Fibroblast of villous mesenchyme (primary cell): ENCODE results near the gene GRHPR. TPM values are rescaled to one million over a fixed set of nuclear protein-coding genes. Genes with fewer than 3 reads are reported as not detected.
"Not testable (repeated sequence)": the region's sequence is repeated elsewhere in the genome, so short reads cannot be mapped to it uniquely, and the experiment has no call there.

Experiments used
- DNase-seq: peaks from one replicate; pipeline ENCODE4 v3.0.0-alpha.2; 2010; ENCODE audit warnings: low read depth
- H3K4me3 ChIP-seq: 2 replicates; pipeline ENCODE4 v1.5.1; 2011; ENCODE audit warnings: low read depth, mild to moderate bottlenecking, low read length
- total RNA-seq: library from RNA; depleted of rRNA; stranded (reverse); fragments of >200 nt; gene quantifications from 2 replicates; pipeline ENCODE4 v1.2.3, GENCODE V29; 2012
- TF ChIP-seq, protein P1 (sequence below): IDR thresholded peaks from 2 replicates; pipeline ENCODE4 v1.5.1; 2012; ENCODE audit warnings: low read depth, mild to moderate bottlenecking, low read length; ENCODE audit not compliant: insufficient read depth

GRHPR gene
- total RNA-seq, 1 donor = 142 TPM

DNA sequence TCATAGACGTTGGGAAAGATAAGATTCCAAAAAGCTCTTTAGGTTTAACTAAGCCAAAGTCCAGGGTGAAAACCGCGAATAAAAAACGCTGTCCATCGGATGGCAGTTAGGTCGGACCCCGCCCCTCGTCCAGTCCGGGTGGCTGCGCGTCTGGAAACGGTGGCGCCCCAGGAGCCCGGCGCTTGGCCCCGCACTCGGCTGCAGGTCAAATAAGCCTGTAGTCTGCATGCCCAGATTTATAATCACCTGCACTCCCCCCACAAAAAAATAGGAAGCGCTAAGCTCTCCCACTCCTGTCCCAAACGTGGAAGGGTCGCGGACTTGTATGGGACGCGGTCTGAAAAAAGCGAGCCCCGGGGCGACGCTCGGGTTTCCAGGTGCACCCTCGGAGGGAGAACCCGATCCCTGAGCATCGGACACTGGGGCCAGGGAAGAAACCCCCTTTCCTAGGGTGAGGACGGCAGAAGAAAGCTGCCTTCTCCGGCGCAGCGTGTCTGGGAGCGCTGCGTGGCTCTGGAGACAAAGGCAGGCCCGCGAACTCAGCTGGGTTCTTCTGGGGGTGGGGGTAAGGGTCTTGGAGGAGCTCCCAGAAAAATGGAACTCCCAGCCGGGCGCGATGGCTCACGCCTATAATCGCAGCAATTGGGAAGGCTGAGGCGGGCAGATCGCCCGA lies 43.7 kb downstream of the GRHPR start:
- peak; percentile 91 for DNase-seq
- H3K4me3 ChIP-seq = peak overlapping the region; percentile 87
- TF ChIP-seq, protein P1, sequence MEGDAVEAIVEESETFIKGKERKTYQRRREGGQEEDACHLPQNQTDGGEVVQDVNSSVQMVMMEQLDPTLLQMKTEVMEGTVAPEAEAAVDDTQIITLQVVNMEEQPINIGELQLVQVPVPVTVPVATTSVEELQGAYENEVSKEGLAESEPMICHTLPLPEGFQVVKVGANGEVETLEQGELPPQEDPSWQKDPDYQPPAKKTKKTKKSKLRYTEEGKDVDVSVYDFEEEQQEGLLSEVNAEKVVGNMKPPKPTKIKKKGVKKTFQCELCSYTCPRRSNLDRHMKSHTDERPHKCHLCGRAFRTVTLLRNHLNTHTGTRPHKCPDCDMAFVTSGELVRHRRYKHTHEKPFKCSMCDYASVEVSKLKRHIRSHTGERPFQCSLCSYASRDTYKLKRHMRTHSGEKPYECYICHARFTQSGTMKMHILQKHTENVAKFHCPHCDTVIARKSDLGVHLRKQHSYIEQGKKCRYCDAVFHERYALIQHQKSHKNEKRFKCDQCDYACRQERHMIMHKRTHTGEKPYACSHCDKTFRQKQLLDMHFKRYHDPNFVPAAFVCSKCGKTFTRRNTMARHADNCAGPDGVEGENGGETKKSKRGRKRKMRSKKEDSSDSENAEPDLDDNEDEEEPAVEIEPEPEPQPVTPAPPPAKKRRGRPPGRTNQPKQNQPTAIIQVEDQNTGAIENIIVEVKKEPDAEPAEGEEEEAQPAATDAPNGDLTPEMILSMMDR = no peak

DNA sequence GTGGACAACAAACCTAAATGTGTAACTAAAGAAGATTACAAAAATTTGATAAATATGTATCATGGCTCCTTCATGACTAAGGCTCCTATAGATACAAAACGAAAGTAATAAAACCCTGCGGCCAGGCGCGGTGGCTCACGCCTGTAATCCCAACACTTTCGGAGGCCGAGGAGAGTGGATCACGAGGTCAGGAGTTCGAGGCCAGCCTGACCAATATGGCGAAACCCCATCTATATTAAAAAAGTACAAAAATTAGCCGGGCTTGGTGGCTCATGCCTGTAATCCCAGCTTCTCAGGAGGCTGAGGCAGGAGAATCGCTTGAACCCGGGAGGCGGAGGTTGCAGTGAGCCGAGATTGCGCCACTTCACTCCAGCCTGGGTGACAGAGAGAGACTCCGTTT lies 45.0 kb downstream of the GRHPR start:
- DNase-seq = peak; percentile 55
- peak overlapping the region; percentile 34 for H3K4me3 ChIP-seq

DNA sequence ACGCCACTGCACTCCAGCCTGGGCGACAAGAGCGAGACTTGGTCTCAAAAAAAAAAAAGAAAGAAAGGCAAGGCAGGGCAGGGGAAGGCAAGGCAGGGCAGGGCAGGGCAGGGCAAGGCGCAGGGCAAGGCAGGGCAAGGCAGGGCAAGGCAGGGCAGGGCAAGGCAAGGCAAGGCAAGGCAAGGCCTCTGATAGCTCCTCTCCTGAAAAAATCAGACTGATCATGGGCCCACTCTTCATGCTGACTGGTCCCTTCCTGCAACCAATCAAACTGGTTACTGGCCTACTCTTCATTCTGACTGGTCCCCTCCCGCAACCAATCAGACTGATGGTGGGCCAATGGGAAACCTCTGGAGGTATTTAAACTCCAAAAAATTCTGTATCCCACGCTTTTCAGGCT lies 46.1 kb downstream of the GRHPR start:
- DNase-seq = no peak
- no peak overlapping the region for H3K4me3 ChIP-seq
- TF ChIP-seq, protein P1 = no peak

DNA sequence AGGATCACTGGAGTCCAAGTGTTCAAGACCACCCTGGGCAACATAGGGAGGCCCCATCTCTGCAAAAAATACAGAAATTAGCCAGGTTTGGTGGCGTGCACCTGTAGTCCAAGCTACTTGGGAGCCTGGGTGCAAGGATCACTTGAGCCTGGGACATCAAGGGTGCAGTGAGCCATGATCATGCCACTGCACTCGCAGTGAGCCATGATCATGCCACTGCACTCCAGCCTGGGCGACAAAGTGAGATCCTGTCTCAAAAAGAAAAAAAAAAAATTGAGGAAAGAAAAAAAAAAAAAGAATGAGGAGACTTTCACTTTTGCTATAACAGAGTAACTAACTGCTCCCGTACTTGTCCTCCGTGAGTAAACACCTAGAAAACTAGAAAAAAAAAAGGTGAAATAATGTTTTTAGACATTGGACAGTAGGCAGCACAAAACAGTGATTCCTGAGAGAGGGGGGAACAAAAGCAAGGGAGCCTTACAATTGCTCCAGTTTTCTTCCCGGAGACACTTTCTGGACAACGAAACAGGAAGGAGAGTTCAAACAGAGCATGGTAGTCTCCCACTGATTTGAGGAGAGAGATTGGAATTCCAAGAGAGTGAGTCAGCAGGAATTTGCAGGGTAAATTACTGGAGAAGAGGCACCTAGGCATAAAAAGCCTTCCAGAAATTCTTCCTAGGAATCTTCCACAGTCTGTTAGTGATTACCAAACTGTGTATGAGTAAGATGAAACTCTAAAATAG lies 49.6 kb downstream of the GRHPR start:
- H3K4me3 ChIP-seq = peak overlapping the region; percentile 60
- peak; percentile 93 for DNase-seq
- TF ChIP-seq, protein P1 = no peak

DNA sequence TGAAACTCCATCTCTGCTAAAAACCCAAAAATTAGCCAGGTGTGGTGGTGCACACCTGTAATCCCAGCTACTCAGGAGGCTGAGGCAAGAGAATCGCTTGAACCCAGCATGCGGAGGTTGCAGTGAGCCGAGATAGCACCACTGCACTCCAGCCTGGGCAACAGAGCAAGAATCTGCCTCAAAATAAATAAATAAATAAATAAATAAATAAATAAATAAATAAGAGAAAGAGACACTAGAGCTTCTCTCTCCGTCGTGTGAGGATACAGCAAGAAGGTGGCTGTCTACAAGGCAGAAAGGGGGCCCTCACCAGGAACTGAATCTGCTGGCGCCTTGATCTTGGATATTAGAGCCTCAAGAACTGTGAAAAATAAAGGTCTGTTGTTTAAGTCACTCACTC lies 51.5 kb downstream of the GRHPR start:
- DNase-seq, H3K4me3 ChIP-seq: not testable (repeated sequence)

DNA sequence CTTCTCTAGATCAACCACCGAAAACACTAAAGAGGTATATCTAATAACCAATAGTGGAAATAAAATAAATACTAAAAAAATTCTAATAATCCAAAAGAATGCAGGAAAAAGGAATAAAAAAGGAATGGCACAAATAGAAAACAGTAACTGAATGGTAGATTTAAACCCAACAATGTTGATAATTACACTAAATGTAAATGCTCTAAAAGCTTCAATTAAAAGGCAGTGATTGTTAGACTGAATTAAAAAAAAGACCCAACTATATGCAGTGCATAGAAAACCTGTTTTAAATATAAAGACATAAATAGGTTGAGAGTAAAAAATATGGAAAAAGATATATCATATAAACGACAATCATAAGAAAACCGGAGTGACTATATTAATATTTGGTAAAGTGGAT lies 51.9 kb downstream of the GRHPR start:
- no peak for DNase-seq
- TF ChIP-seq, protein P1 = no peak
- no peak overlapping the region for H3K4me3 ChIP-seq

DNA sequence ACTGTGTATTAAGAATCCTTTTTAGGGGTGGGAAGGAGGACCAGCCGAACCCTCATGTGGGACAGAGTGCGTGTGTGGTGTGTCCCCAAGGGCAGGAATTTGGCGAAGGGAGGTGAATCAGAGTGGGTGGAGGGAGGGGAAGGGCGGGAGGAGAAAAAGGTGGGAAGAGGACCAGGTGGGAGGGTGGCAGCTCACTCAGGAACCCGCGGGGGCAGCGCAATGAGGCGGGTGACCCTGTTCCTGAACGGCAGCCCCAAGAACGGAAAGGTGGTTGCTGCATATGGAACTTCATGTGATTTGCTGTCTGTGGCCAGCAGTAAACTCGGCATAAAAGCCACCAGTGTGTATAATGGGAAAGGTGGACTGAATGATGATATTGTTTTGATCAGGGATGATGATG lies 54.4 kb downstream of the GRHPR start:
- H3K4me3 ChIP-seq = no peak overlapping the region
- DNase-seq = no peak
- TF ChIP-seq, protein P1 = no peak

DNA sequence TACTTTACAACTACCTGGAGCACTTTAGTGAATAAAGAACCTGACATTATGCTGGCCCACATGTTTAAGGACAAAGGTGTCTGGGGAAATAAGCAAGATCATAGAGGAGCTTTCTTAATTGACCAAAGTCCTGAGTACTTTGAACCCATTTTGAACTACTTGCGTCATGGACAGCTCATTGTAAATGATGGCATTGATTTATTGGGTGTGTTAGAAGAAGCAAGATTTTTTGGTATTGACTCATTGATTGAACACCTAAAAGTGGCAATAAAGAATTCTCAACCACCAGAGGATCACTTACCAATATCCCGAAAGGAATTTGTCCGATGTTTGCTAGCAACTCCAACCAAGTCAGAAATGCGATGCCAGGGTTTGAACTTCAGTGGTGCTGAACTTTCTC lies 54.9 kb downstream of the GRHPR start:
- H3K4me3 ChIP-seq, DNase-seq: not testable (repeated sequence)

DNA sequence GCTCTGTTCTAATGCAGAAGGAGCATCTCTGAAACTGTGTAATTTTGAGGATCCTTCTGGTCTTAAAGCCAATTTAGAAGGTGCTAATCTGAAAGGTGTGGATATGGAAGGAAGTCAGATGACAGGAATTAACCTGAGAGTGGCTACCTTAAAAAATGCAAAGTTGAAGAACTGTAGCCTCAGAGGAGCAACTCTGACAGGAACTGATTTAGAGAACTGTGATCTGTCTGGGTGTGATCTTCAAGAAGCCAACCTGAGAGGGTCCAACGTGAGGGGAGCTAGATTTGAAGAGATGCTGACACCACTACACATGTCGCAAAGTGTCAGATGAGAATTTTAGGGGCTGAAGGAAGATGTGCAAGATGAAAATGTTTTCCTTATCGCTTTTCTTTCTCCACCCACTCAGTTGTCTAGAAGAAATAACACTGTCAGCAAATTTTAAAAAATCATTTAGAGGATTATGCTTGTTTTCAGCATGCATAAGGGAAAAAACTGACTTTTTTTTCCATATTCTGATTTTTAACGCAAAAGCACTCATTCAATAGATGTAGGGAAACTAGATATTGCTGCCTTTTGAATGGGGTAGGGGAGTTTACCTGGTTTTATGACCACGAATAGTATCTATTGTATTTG lies 55.6 kb downstream of the GRHPR start:
- not testable (repeated sequence) for H3K4me3 ChIP-seq, DNase-seq
